ENCODE data around the gene LYPD1.

- TF ChIP-seq POLR2AphosphoS5 (IDR thresholded peaks at IDR 0.05) (no peak), EP300 (IDR thresholded peaks at IDR 0.05) (no peak), CTCF (IDR thresholded peaks at IDR 0.05) (no peak)
Measured at GRCh38 chr2:132652474-132652873, 17.5 kb downstream of the LYPD1 start.
